Stimulated activated CD8-positive, alpha-beta memory T cell treated with anti-CD3 and anti-CD28 coated beads, Interleukin-12 subunit alpha, Interleukin-12 subunit beta, amount 100 ng/mL, for 4 hours (primary cell): ENCODE measurements around the gene RNF20.

ENCODE experiments used
- DNase-seq: peaks from one replicate; pipeline ENCODE4 v3.0.0-alpha.2; 2020; ENCODE audit warnings: low read depth

Gene RNF20

DNA sequence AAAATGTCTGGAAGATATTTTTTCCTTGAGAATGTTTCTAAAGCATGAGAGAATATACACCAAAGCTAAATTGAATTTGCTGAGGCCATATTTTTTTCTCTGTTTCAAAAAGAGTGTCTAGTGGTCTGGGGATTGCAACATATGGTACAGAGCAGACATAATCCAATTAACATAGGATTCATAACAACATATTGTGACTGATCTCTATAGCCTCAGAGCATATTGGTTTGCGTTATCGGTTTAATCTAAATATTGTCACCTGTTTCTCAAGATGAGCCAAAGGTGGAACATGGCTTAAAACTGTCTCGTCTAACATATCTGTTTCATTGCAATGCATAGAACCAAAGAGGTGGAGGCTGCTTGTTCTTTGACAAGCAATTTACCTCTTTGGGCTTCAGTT lies 57.2 kb downstream of the RNF20 start:
- no peak for DNase-seq

DNA sequence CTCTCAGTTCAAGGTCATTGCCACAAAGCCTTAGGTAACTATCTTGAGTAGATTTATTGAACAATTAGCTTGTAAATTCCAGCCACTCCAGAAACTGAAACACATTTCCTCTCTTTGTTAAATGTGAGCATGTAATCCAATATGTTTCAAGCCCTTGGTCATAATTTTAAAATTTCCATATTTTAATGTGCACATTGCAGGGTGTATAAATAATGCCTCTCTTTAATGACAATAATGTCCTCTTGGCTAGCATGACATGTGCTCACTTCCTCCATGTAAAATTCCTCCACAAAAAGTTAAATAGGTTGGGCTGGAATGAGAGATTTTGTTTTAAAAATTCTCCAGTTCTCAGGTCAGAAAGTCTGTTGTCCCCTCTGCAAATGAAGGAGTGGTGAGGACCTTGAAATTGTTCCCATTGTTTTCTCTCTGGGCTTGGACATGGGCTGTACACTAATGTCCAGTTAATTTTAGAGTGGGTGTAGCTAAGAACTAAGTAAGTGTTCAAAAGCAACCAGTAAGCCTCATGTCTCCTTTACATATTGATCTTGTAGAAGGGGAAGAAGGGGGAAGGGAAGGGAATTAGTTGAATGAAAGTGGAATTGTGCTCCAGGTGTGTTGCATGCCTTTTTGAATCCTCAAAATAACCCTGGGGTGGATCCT lies 58.3 kb downstream of the RNF20 start:
- DNase-seq, result no peak

DNA sequence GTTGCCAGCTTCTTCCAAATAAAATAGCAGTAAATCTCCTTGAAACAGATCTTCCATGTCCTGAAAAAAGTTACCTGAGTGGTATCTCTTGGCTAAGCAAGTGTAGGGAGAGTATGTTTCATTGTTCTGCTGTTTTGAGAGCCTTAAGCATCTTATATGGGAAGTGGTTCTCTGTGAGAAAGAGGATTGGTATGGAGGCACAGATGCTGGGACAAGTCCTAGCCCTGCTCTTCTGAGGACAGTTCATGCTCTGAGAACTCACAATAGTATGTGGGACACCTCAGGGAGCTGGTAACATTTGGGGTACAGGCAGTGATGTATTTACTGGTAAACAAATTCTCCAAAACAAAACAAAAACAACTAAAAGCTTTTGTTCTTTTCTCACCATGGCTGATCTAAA lies 59.1 kb downstream of the RNF20 start:
- DNase-seq, result no peak

DNA sequence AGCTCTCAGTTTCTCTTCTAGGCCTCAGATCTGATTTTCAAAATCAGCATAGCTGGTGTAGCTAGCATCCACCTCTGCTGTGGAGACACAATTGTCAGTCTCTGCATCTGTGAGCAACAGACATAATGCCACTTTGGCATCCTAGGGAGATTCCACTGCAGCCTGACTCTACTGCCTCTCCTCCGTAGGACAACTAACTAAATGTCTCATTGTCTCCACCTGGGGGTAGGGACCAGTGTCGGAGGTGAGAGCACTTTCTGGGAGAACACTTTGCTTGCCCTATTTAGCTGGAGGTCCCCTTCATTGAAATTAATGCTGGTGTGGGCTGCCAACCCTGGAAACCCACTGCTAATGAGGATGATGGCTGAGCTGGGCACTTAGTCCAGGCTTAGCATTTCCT lies 59.7 kb downstream of the RNF20 start:
- DNase-seq, result no peak

DNA sequence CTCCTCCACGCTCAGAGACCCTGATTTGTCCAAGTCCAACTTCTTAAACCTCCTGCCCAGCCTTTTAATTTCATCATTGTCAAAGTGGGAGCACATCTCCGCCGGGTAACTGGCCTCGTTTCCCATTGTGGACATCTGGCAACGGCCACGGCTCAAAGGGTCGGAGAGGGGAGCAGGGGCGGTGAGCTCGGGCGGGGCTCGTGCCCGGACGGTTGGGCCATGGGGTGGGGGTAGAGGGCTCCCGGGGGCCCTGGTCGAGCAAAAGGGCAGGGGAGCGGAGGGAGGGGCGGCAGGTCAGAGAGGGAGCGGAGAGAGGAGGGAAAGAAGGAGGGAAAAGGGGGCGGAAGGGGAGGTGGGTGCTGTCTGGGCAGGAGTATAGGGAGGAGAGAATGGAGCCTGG lies 61.1 kb downstream of the RNF20 start, which contains the start of gene PPP3R2:
PPP3R2 (minus strand) TSS at position 174 of the 400 bp plus-strand sequence; CDS start at position 126, 48 bp downstream.
- DNase-seq, result no peak

DNA sequence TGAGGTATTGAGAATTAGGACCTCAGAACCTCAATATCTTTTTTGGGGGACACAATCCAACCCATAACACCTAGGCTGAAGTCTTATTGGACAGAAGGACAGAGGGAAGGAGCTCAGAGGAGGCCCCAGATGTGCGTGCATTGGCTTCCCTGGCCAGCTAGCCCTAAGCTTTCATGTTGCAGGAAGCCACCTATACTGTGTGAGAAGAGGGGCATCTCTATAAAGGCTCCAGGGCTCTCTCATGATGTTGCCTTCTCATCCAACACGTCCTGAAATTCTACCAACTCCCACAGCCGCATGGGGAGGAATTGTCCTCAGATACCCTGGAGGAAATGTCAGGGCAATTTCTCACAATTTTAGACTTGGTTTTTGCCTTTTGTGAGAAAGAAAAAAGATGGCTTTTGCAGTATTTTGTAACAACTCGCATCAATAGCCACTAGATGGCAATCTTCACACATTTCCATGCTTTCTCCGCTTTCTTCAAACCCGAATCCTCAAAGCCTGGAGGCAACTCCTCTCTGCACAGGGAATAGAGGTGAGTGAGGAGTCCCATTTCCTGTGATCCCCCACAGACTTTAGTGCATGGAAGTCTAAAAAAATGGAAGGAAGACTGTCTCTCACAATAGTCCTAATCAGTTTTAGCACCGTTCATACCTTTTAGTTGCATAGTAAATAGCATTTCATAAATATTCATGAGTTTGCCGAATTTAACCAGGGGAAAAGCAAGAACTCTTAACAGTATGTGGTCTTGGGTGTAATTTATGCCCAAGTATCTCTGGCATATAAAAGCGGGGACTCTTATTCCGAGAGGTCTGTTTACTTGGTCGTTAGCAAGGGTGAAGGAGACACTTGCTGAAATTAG lies 68.5 kb downstream of the RNF20 start:
- DNase-seq, result no peak

DNA sequence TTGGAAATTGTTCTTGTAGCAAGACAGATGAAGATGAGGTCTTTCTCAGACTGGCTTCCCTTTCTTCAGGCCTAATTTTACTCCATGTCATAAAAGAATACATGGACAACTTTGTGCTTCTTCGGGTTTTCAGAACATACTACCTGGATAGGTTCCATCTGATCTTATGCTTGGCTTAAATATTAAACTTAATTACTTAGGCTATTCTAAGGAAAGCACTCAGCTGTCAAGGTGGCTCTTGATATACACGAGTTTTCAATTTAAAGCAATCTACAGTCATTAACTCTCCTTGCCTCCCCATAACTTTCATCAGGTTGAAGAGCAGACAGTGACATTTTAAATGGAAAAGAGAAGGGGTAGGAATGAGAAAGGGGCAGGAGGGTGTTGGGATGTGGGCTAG lies 70.6 kb downstream of the RNF20 start:
- no peak for DNase-seq

DNA sequence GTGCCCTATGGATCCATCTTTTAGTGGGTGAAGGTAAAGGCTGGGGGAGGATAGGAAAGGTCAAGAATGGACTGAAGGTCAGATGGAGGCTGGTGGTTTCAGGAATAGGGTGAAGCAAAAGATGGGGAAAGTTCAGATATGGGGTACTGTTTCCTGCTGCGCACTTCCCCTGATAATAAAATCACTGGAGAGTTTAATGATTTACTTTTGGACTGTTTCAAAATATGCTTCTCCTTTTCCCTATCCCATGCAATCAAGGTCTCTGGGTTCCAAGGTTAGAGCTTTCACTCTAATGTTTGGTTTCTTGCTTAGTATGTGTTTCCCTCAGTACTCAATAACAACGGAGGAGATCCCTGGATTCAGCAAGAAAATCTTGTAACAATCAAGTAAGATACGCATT lies 71.9 kb downstream of the RNF20 start:
- no peak for DNase-seq
